K562 treated with DMSO at 1 percent for 24 hours (cell line): Measurements from ENCODE around the gene STOX2. TPM values are rescaled to one million over a fixed set of nuclear protein-coding genes. Genes with fewer than 3 reads are reported as not detected.

Experiments used
- total RNA-seq: library from RNA; unstranded; fragments of 300-600 nt; gene quantifications from 2 replicates; pipeline ENCODE4 v1.2.3, GENCODE V29; 2022; ENCODE audit warnings: low read depth; ENCODE audit not compliant: insufficient read depth

The STOX2 gene
- not detected in 2 replicates for total RNA-seq

GRCh38 chr4:183905081-183905592 lies at the start of gene STOX2:
STOX2 (plus strand) TSS chr4:183905307; CDS start chr4:183906791, 1,484 bp downstream.

Other genes with a start within 250 kb of the STOX2 start
- gene RWDD4, start 246.1 kb upstream of the STOX2 start, total RNA-seq: 10.8 and 11.3 TPM in 2 replicates
- 18.9 and 23.8 TPM in 2 replicates for gene TRAPPC11, start 246.0 kb upstream of the STOX2 start, total RNA-seq